HepG2 (cell line): ENCODE results near the gene ZDHHC24.

Experiments
- BRCA1 ChIP-seq: sonication (generic); formaldehyde crosslinking; IDR thresholded peaks from 2 replicates; pipeline ENCODE4 v1.4.0; 2020; ENCODE audit warnings: missing genetic modification reagents
- BRD4 ChIP-seq: sonication (generic); formaldehyde crosslinking; IDR thresholded peaks from 2 replicates; pipeline ENCODE4 v1.4.0; 2020; ENCODE audit warnings: missing genetic modification reagents
- CBX5 ChIP-seq: sonication (generic); formaldehyde crosslinking; IDR thresholded peaks from 2 replicates; pipeline ENCODE4 v1.4.0; 2020; ENCODE audit warnings: missing genetic modification reagents, borderline replicate concordance
- ETV6 ChIP-seq: sonication (generic); formaldehyde crosslinking; conservative IDR thresholded peaks from 2 replicates; pipeline ENCODE4 v1.4.0; 2020; ENCODE audit warnings: missing genetic modification reagents
- EZH2 ChIP-seq: conservative IDR thresholded peaks from 2 replicates; pipeline ENCODE4 v1.6.1; 2012; ENCODE audit warnings: mild to moderate bottlenecking, low read depth, low read length, moderate library complexity
- ISX ChIP-seq: sonication (generic); formaldehyde crosslinking; conservative IDR thresholded peaks from 2 replicates; pipeline ENCODE4 v1.5.0; 2020; ENCODE audit warnings: missing genetic modification reagents
- NFRKB ChIP-seq: fragments of 450-650 bp; IDR thresholded peaks from 2 replicates; pipeline ENCODE4 v1.6.1; 2017
- SMAD1 ChIP-seq: sonication (generic); formaldehyde crosslinking; IDR thresholded peaks from 2 replicates; pipeline ENCODE4 v1.4.0; 2020; ENCODE audit warnings: missing genetic modification reagents, low read depth, mild to moderate bottlenecking, borderline replicate concordance
- ZNF235 ChIP-seq: sonication (generic); formaldehyde crosslinking; IDR thresholded peaks from 2 replicates; pipeline ENCODE4 v1.8.1; 2023; ENCODE audit warnings: mild to moderate bottlenecking, missing genetic modification reagents, borderline replicate concordance
- ZNF24 ChIP-seq: fragments of 450-650 bp; IDR thresholded peaks from 2 replicates; pipeline ENCODE4 v1.6.1; 2017; ENCODE audit warnings: antibody characterized with exemption, mild to moderate bottlenecking
- ZNF274 ChIP-seq: sonication (generic); formaldehyde crosslinking; IDR thresholded peaks from 2 replicates; pipeline ENCODE4 v1.5.1; 2020; ENCODE audit warnings: mild to moderate bottlenecking, missing genetic modification reagents
- ZSCAN20 ChIP-seq: sonication (generic); formaldehyde crosslinking; IDR thresholded peaks from 2 replicates; pipeline ENCODE4 v1.4.0; 2020; ENCODE audit warnings: missing genetic modification reagents, mild to moderate bottlenecking, borderline replicate concordance

- no peak for TF ChIP-seq ISX (CRISPR knock-in tag)
- TF ChIP-seq ZSCAN20 (CRISPR knock-in tag): no peak
- no peak for TF ChIP-seq EZH2
- TF ChIP-seq ZNF235: no peak
- TF ChIP-seq SMAD1 (CRISPR knock-in tag): no peak
- TF ChIP-seq ZNF274 (CRISPR knock-in tag): no peak
- no peak for TF ChIP-seq NFRKB
- no peak for TF ChIP-seq BRD4
- TF ChIP-seq BRCA1: no peak
- no peak for TF ChIP-seq ETV6 (CRISPR knock-in tag)
- no peak for TF ChIP-seq CBX5 (CRISPR knock-in tag)
- no peak for TF ChIP-seq ZNF24
Observed at GRCh38 chr11:66497206-66497605, 48.6 kb downstream of the ZDHHC24 start.
